ENCODE measurements around the gene PSG3.
A peak's percentile ranks its signal among the peaks of the same experiment; 100 is the strongest.
"Not testable (repeated sequence)": the region's sequence is repeated elsewhere in the genome, so short reads cannot be mapped to it uniquely, and the experiment has no call there.

The PSG3 gene

GRCh38 chr19:42740381-42740780, at the start of gene PSG3:
PSG3 (minus strand) TSS chr19:42740481; CDS start chr19:42740384, 97 bp downstream.
- intact Hi-C loops (cut with DNase I); DNase-seq: not testable (repeated sequence)

GRCh38 chr19:42788766-42789165, 48.5 kb upstream of the PSG3 start:
- intact Hi-C loops (cut with DNase I); DNase-seq: not testable (repeated sequence)

- DNase-seq; intact Hi-C loops (cut with DNase I): not testable (repeated sequence)
Measured at GRCh38 chr19:42787766-42788165, 47.5 kb upstream of the PSG3 start.

GRCh38 chr19:42776750-42777612, 36.7 kb upstream of the PSG3 start:
- intact Hi-C loops (cut with DNase I), result not testable (repeated sequence)
- peak; percentile 15 to 91 (median 77) for DNase-seq

DNA sequence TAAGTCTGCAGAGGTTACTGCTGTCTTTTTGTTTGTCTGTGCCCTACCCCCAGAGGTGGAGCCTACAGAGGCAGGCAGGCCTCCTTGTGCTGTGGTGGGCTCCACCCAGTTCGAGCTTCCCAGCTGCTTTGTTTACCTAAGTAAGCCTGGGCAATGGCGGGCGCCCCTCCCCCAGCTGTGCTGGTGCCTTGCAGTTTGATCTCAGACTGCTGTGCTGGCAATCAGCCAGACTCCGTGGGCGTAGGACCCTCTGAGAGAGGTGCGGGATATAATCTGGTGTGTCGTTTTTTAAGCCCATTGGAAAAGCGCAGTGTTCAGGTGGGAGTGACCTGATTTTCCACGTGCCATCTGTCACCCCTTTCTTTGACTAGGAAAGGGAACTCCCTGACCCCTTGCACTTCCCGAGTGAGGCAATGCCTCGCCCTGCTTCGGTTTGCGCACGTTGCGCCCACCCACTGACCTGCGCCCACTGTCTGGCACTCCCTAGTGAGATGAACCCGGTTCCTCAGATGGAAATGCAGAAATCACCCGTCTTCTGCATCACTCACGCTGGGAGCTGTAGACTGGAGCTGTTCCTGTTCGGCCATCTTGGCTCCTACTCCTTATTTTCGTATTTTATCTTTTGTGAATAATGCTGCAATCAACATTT, 34.4 kb upstream of the PSG3 start:
- intact Hi-C loops (cut with DNase I); DNase-seq: not testable (repeated sequence)

GRCh38 chr19:42767319-42767718, 27.0 kb upstream of the PSG3 start:
- intact Hi-C loops (cut with DNase I); DNase-seq: not testable (repeated sequence)

GRCh38 chr19:42766871-42767270, 26.6 kb upstream of the PSG3 start:
- intact Hi-C loops (cut with DNase I); DNase-seq: not testable (repeated sequence)

DNA sequence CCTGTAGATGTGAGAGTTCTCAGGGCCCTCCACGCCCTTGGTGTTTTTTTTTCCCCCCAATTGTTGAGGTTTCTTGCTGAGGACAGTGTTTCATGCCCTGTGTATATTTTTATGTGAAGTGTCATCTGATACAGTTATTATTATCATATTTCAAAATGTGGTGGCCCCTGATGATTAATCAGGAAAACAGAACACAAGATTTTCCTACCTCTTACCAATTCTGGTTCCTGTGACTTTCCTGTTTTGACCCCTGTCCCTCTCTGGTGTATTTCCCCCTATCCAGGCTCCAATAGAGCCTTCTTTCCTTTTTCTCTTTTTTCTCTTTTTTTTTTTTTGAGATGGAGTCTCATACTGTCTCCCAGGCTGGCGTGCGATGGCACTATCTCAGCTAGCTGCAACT, 24.6 kb upstream of the PSG3 start:
- no peak for DNase-seq
- intact Hi-C loops (cut with DNase I), result no loop called here

- intact Hi-C loops (cut with DNase I), result no loop called here
- DNase-seq, result no peak
Measured at GRCh38 chr19:42762789-42763188, 22.5 kb upstream of the PSG3 start.

DNA sequence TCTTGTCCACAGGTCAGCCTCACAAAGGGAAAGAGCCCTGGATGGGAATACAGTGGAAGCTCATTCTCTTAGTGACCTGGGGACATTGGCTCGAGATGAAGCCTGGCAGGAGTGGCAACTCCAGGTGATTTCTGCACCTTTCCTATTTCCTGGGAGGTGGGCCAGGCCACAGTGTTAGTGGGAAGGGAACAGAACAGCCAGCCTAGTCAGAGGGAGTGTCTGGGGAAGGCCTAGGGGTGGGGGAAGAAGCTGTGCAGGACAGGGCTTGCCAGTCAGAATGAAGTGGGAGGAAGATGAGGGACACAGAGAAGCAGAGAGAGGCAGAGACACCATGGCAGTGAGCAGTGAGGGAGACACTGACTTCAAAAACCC, 21.6 kb upstream of the PSG3 start:
- DNase-seq; intact Hi-C loops (cut with DNase I): not testable (repeated sequence)

DNA sequence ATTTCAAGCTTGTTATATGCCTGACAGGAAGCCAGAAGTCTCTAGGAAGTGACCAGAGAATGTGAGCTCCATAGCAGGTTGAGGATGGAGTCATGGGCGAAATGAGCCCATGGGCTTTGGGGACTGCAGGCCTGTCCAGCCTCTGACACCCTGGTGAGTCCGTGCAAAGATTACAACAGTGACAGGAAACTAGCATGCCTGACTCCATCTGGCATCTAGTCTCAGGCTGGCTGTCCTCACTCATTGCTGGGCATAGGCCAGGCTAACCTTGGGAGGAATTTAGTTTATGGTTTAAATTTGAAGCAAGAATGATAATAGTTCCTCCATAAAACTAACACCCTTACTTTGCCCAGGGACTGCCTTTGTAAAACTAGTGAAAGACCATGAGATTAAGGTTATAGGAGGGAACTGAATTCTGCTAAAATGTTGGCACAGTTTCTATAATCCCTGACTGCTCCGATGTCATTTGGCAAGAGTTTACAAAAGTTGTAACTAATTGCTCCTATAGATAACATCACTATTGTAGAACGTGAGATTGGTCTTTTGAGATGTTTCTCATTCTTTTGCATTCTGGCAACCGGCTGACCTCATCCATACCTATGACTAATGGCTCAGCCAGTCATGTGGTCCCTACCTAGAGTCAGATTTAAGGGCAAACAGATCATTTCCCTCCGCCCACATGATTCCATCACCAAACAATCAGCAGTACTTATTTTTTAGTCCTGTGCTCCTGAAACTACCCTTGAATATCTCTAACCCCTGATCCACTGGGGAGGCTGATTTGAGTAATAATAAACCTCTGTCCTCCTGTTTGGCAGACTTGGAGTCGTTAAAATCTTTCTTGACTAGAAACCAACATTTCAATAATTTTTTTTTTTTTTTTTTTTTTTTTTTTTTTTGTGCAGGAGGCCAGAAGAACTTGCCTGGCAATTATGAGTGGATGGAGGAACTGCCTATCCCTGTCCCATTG, 21.0 kb upstream of the PSG3 start:
- DNase-seq; intact Hi-C loops (cut with DNase I): not testable (repeated sequence)

DNA sequence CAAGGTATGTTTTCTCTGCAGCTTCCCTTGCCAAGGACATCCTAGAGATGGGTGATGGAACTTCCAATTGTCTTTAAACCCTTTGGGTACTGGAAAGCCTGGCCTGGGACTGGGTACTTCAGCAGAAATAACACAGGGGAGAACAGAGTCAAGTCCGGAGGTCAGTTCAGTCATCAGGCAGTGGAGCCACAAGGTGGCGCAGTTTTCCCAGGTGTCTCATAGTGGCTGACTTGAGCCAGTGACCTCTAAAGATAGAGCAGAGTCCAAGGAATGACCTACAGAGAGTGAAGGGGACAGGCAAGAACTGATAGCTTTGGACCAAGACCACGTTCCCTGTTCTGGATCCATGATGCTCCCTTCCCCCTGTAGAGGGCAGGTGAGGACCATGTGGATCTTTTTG, 18.4 kb upstream of the PSG3 start:
- intact Hi-C loops (cut with DNase I), result not testable (repeated sequence)
- peak in 7 of 42 donors; percentile 3 to 48 (median 14) for DNase-seq

- DNase-seq; intact Hi-C loops (cut with DNase I): not testable (repeated sequence)
Measured at GRCh38 chr19:42752246-42752645, 12.0 kb upstream of the PSG3 start.

- peak in 7 of 42 donors; percentile 10 to 45 (median 22) for DNase-seq
- intact Hi-C loops (cut with DNase I), result not testable (repeated sequence)
Measured at GRCh38 chr19:42741726-42742607, 1.7 kb upstream of the PSG3 start.

DNA sequence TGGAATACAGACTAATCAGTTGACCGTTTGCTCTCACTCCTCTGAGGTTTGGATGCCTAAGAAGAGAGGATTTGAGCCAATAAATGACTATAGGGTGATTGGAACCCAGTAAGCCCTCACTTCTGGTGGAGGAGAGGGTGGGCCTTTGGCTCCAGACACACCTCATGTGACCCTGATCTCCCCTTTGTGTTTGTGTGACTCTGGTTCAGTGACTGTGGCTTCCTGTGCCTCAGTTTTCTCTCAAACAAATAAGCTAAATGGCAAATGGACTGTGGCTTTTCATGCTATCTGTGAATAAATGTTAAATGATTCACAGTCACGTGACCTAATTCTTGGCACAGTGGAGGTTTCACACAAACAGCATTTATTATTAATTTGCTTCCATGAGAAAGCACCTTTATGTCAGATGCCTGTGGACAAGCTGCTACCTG, 2.7 kb downstream of the PSG3 start:
- DNase-seq; intact Hi-C loops (cut with DNase I): not testable (repeated sequence)

DNA sequence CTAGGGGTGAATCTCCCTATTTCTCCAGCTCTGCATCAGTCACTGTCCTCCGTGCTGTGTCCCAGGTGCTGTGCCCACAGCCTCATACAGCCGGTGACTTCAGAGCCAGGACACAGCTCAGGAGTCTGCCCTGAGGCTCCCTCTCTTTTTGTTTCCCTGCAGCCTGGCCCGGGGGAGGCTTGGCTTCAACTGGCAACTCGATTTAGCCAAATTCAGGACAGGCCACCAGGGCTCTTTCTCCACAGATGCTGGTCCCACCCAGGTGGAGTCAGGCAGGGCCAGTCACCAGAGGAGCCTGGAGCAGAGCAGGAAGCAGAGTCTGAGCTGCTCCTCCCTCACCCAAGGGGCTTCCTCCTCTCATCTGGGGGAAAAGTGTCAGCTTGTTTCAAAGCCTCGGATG, 11.9 kb downstream of the PSG3 start:
- DNase-seq; intact Hi-C loops (cut with DNase I): not testable (repeated sequence)

GRCh38 chr19:42714000-42714399, 26.3 kb downstream of the PSG3 start:
- DNase-seq; intact Hi-C loops (cut with DNase I): not testable (repeated sequence)

DNA sequence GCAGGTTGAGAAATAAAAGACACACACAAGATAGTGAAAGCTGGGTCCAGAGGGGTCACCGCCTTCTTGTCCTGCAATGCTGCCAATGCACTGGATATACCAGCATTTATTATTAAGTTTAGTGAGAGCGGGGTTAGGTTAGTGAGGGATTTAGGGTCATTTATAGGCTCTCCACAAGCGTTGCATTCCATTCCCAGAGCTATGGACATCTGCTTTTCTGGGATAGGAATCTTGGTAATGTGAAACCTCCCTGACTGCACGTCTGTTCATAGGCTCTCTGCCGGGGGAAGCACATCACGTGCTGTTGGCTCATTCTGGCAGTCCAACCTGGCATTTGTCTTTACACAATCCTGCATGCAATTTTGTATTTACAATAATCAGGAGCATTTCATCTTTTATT, 27.5 kb downstream of the PSG3 start:
- DNase-seq; intact Hi-C loops (cut with DNase I): not testable (repeated sequence)
